Breast epithelium (tissue), 4 donors: Measurements from ENCODE around the gene JSRP1. TPM values are rescaled to one million over a fixed set of nuclear protein-coding genes. Genes with fewer than 3 reads are reported as not detected.

Experiments used
- DNase-seq, 2 donors: peaks; one replicate each; pipeline ENCODE4 v3.0.0-alpha.2; 2019; ENCODE audit warnings: low spot score in 2 of 2
- H3K27ac ChIP-seq, 2 donors: fragments of 200-600 bp; sonication (generic) in 1 of 2; one replicate each; pipeline ENCODE4 v1.5.1; 2016 to 2019; ENCODE audit warnings: mild to moderate bottlenecking in 1 of 2
- H3K27me3 ChIP-seq, 2 donors: fragments of 200-600 bp; sonication (generic) in 1 of 2; one replicate each; pipeline versions ENCODE4 v1.5.1 to v1.6.0; 2017 to 2019; ENCODE audit warnings: control low read depth in 1 of 2, mild to moderate bottlenecking in 1 of 2
- H3K36me3 ChIP-seq: fragments of 200-600 bp; one replicate; pipeline ENCODE4 v1.5.1; 2019
- H3K4me1 ChIP-seq, 2 donors: fragments of 200-600 bp; sonication (generic); one replicate each; pipeline ENCODE4 v1.5.1; 2016 to 2019; ENCODE audit warnings: control low read depth in 1 of 2
- H3K4me3 ChIP-seq, 3 donors: fragments of 200-600 bp; sonication (generic); 1 replicate in 2 of 3; 2 replicates in 1 of 3; pipeline ENCODE4 v1.5.1; 2016 to 2019; ENCODE audit warnings: mild to moderate bottlenecking in 3 of 3, moderate library complexity in 2 of 3
- H3K9me3 ChIP-seq, 2 donors: fragments of 200-600 bp; sonication (generic) in 1 of 2; one replicate each; pipeline ENCODE4 v1.5.1; 2016 to 2019; ENCODE audit warnings: control low read depth in 1 of 2
- POLR2A ChIP-seq: fragments of 450-650 bp; IDR thresholded peaks from one replicate; pipeline ENCODE4 v1.6.1; 2016; ENCODE audit warnings: antibody characterized with exemption, mild to moderate bottlenecking, moderate library complexity
- POLR2AphosphoS5 ChIP-seq, 3 donors: sonication (generic); formaldehyde crosslinking; IDR thresholded peaks; one replicate each; pipeline ENCODE4 v1.6.1; 2017; ENCODE audit warnings: antibody characterized with exemption in 3 of 3
- intact Hi-C: fragments of 100-400 bp; cut with DNase I; formaldehyde crosslinking; loops from one replicate; pipeline ENCODE4 v1.15.1; 2023; ENCODE audit warnings: low total_unique reads
- total RNA-seq, 3 donors: library from RNA; depleted of rRNA; stranded (reverse); fragments of >200 nt; gene quantifications; one replicate each; pipeline ENCODE4 v1.1.0, GENCODE V29; 2016
- TF ChIP-seq, protein P1 (sequence below), 3 donors: fragments of 450-650 bp; IDR thresholded peaks; one replicate each; pipeline ENCODE4 v1.5.1; 2016 to 2017; ENCODE audit warnings: antibody characterized with exemption in 3 of 3, mild to moderate bottlenecking in 3 of 3, moderate library complexity in 3 of 3

JSRP1 gene
- total RNA-seq, 3 donors from 2014 or later, result 1.0 to 2.3 TPM; not detected in 1

DNA sequence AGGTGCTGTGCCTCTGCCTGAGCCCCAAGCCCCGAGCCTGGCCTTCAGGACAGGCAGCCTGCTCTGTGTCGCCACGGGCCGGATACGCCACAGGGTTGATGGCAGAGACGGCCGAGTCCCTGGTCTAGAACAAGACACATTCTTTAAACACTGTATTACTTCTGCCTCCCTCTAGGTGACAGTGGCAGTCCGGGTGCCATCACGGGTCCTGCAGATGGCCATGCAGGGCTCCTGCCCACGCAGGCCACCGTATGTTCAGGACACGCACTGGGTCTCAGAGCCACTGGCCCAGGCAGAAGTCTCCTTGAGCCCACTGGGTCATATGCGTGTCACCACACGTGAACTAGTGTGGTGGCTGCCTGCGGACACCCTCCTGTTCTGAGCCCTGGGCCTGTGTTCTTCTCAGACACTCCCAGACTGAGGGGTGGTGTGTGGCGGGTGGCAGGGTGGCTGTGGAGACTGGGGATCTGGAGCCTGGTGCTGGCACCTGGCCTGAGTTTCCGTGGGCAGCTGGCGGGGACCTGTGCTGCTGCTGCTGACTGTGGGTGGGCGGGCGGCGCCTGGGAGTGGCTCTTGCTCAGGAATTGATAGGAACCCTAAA is 24.5 kb downstream of the JSRP1 start:
- H3K4me3 ChIP-seq, result no peak overlapping the region
- DNase-seq, result no peak
- H3K27me3 ChIP-seq, result no peaks in the 10 kb centered on the region
- TF ChIP-seq, protein P1, sequence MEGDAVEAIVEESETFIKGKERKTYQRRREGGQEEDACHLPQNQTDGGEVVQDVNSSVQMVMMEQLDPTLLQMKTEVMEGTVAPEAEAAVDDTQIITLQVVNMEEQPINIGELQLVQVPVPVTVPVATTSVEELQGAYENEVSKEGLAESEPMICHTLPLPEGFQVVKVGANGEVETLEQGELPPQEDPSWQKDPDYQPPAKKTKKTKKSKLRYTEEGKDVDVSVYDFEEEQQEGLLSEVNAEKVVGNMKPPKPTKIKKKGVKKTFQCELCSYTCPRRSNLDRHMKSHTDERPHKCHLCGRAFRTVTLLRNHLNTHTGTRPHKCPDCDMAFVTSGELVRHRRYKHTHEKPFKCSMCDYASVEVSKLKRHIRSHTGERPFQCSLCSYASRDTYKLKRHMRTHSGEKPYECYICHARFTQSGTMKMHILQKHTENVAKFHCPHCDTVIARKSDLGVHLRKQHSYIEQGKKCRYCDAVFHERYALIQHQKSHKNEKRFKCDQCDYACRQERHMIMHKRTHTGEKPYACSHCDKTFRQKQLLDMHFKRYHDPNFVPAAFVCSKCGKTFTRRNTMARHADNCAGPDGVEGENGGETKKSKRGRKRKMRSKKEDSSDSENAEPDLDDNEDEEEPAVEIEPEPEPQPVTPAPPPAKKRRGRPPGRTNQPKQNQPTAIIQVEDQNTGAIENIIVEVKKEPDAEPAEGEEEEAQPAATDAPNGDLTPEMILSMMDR (IDR thresholded peaks at IDR 0.05), result no peak
- TF ChIP-seq POLR2A (no peak), POLR2AphosphoS5 (IDR thresholded peaks at IDR 0.05) (no peak)
- H3K27ac ChIP-seq, result no peak overlapping the region
- intact Hi-C loops, result no loop called here
- H3K36me3 ChIP-seq, result no peaks in the 10 kb centered on the region
- no peaks in the 10 kb centered on the region for H3K9me3 ChIP-seq
- peaks cover 0 to 8% of the 10 kb centered on the region in 2 donors for H3K4me1 ChIP-seq

GRCh38 chr19:2230807-2231533 is 25.2 kb downstream of the JSRP1 start:
- TF ChIP-seq, protein P1 (IDR thresholded peaks at IDR 0.05), result no peak
- no peak for TF ChIP-seq POLR2A
- TF ChIP-seq POLR2AphosphoS5 (IDR thresholded peaks at IDR 0.05), result no peak
- DNase-seq, result no peak
- Histone ChIP-seq H3K36me3 (no peaks in the 10 kb centered on the region), H3K4me1 (peaks cover 0 to 8% of the 10 kb centered on the region in 2 donors), H3K27ac (no peak overlapping the region), H3K27me3 (no peaks in the 10 kb centered on the region), H3K4me3 (no peak overlapping the region), H3K9me3 (no peaks in the 10 kb centered on the region)
- intact Hi-C loops, result no loop called here

DNA sequence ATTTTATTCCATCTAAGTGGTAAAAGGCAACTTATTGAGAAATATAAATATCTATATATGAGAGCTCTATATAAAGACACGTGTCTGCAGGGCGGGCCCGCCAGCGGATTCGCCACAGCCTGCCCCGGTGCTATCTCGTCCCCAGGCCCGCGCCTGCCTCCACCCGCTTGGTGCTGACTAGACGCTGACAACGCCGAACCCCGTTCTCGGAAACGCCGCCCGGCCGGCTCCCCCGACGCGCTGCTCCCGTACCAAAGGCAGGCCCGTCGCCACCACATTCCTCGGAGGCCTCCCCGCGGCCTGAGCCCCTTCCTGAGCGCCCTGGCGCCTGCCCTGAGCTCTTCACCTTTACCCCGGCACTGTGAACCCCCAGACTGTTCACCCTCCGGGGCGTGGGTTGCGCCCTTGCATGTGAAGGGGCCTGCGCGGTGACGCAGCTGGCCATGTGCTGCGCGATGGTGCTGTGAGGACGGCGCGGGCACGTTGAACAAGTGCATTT is 26.1 kb downstream of the JSRP1 start:
- Histone ChIP-seq H3K27me3 (no peaks in the 10 kb centered on the region), H3K27ac (no peak overlapping the region), H3K4me1 (peaks cover 0 to 5% of the 10 kb centered on the region in 2 donors), H3K36me3 (no peaks in the 10 kb centered on the region), H3K9me3 (no peaks in the 10 kb centered on the region), H3K4me3 (no peak overlapping the region)
- DNase-seq, result no peak
- intact Hi-C loops, result no loop called here
- TF ChIP-seq POLR2AphosphoS5 (IDR thresholded peaks at IDR 0.05) (no peak), POLR2A (no peak)
- TF ChIP-seq, protein P1 (IDR thresholded peaks at IDR 0.05), result no peak

DNA sequence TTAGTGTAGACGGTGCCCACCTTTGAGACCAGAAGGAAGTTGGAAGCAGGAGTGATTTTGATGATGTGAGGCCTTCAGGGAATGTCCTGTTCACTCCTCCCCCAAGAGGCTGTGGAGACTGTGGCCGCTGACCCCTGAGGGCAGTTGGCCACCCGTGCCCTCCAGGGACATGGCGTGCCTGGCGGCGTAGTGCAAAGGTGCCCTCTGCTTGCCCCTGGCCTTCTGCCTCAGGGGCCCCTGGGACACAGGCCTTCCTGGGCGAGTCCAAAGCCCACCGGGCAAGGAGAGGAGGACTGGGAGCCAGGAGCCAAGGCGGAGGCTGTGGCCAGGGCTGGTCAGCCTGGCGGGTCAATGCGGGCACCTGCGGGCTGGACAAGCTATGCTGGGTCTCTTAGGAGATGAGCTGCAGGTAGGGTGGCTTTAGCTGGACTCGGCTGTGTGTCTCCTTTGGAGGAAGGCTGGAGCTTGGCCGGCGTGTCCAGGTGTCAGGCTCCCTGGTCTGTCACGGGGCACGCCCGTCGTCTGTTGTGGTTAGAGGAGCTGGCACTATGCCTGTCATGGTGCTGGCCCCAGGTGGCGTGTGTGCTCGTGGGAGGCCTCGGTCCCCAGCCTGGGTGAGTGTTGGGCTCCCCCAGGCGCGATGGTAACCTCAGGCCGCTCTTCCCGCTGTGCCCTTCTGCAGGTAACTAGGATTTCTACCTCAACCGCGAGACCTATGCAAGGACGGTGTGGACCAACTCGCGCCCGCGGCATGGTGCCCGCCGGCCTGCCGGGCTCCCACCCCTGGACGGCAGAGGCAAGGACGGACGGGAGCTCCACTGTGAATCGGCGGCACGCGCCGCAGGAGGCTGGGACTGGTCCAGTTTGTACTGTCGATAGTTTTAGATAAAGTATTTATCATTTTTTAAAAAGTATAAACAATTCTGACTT is 26.8 kb downstream of the JSRP1 start:
- no peak overlapping the region for H3K4me3 ChIP-seq
- DNase-seq, result no peak
- intact Hi-C loops, result no loop called here
- no peaks in the 10 kb centered on the region for H3K27me3 ChIP-seq
- TF ChIP-seq, protein P1 (IDR thresholded peaks at IDR 0.05), result no peak
- no peak for TF ChIP-seq POLR2A
- TF ChIP-seq POLR2AphosphoS5 (IDR thresholded peaks at IDR 0.05), result no peak
- no peaks in the 10 kb centered on the region for H3K4me1 ChIP-seq
- H3K36me3 ChIP-seq, result no peaks in the 10 kb centered on the region
- H3K27ac ChIP-seq, result no peak overlapping the region
- H3K9me3 ChIP-seq, result no peaks in the 10 kb centered on the region
